ENCODE data around the gene ADORA1. TPM values are rescaled to one million over a fixed set of nuclear protein-coding genes. Genes with fewer than 3 reads are reported as not detected.

The ADORA1 gene
- total and polyA plus RNA-seq, 2 of the 4 experiments (the other 2 are of a cell fraction) = 0.36 to 0.56 TPM

- Histone ChIP-seq H3K27ac (ENCODE audit: insufficient read depth, low read length) (no peak overlapping the region), H3K4me1 (ENCODE audit: control insufficient read depth, insufficient read depth, low read length) (no peaks in the 10 kb centered on the region), H4K5ac (ENCODE audit: low read depth, low read length) (no peak overlapping the region), H2AK9ac (replicated peaks; ENCODE audit: low read depth, low read length, poor library complexity) (no peak overlapping the region), H3K18ac (ENCODE audit: low read depth, low read length) (no peak overlapping the region), H3K79me1 (ENCODE audit: low read depth in 1 of 2, low read length in 2 of 2) (no peaks in the 10 kb centered on the region), H3K9me3 (ENCODE audit: control insufficient read depth, insufficient read depth, low read length) (peaks cover 5% of the 10 kb centered on the region), H3K14ac (replicated peaks; ENCODE audit: low read depth, low read length) (no peak overlapping the region), H2BK120ac (ENCODE audit: low read depth, low read length) (no peak overlapping the region), H3K4ac (ENCODE audit: low read depth, low read length) (no peak overlapping the region), H2BK5ac (ENCODE audit: low read depth, low read length, poor library complexity, severe bottlenecking) (no peak overlapping the region), H3K9me1 (ENCODE audit: insufficient read depth, low read length) (no peaks in the 10 kb centered on the region), H3K56ac (ENCODE audit: extremely low read depth, insufficient read depth, low read length) (no peak overlapping the region), H2AFZ (replicated peaks; ENCODE audit: low read length, poor library complexity) (no peak overlapping the region), H2AK5ac (ENCODE audit: low read depth, low read length) (no peak overlapping the region), H2BK20ac (ENCODE audit: low read depth, low read length) (no peak overlapping the region), H3K27me3 (ENCODE audit: control insufficient read depth, insufficient read depth, low read length) (peaks cover 67% of the 10 kb centered on the region), H4K8ac (ENCODE audit: low read depth in 2 of 2, low read length in 2 of 2) (no peak overlapping the region), H2BK15ac (ENCODE audit: low read depth, low read length) (no peak overlapping the region), H3K4me3 (ENCODE audit: insufficient read depth, low read depth, low read length) (no peak overlapping the region), H3K4me2 (ENCODE audit: low read depth, low read length) (no peak overlapping the region), H3K23ac (ENCODE audit: low read depth, low read length) (no peak overlapping the region), H3K36me3 (ENCODE audit: control insufficient read depth, insufficient read depth, low read length) (no peaks in the 10 kb centered on the region), H4K91ac (ENCODE audit: insufficient read depth, low read depth, low read length) (no peak overlapping the region), H4K20me1 (ENCODE audit: insufficient read depth, low read length) (no peaks in the 10 kb centered on the region), H3K9ac (ENCODE audit: low read depth, low read length) (no peak overlapping the region)
- intact Hi-C loops (cut with micrococcal nuclease) (no loop called here), in situ Hi-C loops (cut with MboI; ENCODE audit: low sequenced_read_pairs) (no loop called here), dilution Hi-C loops (cut with HindIII; ENCODE audit: low sequenced_read_pairs, unreplicated experiment) (no loop called here)
- 60% methylated on average over 1 of the region's 7 CpGs; no CpG with 5 or more reads in 1 of the 2 experiments for WGBS, 2 experiments (ENCODE audit: extremely low coverage in 2 of 2, insufficient read length in 1 of 2)
- TF ChIP-seq, protein P1, sequence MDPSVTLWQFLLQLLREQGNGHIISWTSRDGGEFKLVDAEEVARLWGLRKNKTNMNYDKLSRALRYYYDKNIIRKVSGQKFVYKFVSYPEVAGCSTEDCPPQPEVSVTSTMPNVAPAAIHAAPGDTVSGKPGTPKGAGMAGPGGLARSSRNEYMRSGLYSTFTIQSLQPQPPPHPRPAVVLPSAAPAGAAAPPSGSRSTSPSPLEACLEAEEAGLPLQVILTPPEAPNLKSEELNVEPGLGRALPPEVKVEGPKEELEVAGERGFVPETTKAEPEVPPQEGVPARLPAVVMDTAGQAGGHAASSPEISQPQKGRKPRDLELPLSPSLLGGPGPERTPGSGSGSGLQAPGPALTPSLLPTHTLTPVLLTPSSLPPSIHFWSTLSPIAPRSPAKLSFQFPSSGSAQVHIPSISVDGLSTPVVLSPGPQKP (IDR thresholded peaks at IDR 0.05; ENCODE audit: borderline replicate concordance, low read depth, low read length) = no peak
- TF ChIP-seq CEBPB (IDR thresholded peaks at IDR 0.05; ENCODE audit: low read depth, low read length) (no peak), MAZ (IDR thresholded peaks at IDR 0.05; ENCODE audit: borderline replicate concordance, low read depth, low read length) (no peak), SMC3 (IDR thresholded peaks at IDR 0.05; ENCODE audit: low read depth, low read length) (no peak), CHD1 (IDR thresholded peaks at IDR 0.05; ENCODE audit: low read depth, low read length) (no peak), MAFK (IDR thresholded peaks at IDR 0.05; ENCODE audit: low read depth, low read length) (no peak), FOS (IDR thresholded peaks at IDR 0.05; ENCODE audit: low read depth, low read length) (no peak), RCOR1 (IDR thresholded peaks at IDR 0.05; ENCODE audit: insufficient replicate concordance, low read length) (no peak), RFX5 (IDR thresholded peaks at IDR 0.05; ENCODE audit: low read depth, low read length) (no peak), RAD21 (IDR thresholded peaks at IDR 0.05; ENCODE audit: low read length) (no peak), MXI1 (IDR thresholded peaks at IDR 0.05; ENCODE audit: borderline replicate concordance, low read depth, low read length) (no peak)
- TF ChIP-seq, protein P2, sequence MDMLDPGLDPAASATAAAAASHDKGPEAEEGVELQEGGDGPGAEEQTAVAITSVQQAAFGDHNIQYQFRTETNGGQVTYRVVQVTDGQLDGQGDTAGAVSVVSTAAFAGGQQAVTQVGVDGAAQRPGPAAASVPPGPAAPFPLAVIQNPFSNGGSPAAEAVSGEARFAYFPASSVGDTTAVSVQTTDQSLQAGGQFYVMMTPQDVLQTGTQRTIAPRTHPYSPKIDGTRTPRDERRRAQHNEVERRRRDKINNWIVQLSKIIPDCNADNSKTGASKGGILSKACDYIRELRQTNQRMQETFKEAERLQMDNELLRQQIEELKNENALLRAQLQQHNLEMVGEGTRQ (IDR thresholded peaks at IDR 0.05; ENCODE audit: low read depth, low read length) = no peak
- CTCF ChIA-PET = no interaction called here
- no TSS peak for BruUV-seq (replicated peaks)
- POLR2A ChIA-PET (ENCODE audit: unreplicated experiment) = no interaction called here
- ATAC-seq (ENCODE audit: low read depth) = no peak
- DNase-seq = no peak
Observed at GRCh38 chr1:203089651-203090045, 37.9 kb upstream of the ADORA1 start.

Data from IMR-90 (cell line).